ENCODE measurements around the gene ASB6. TPM values are rescaled to one million over a fixed set of nuclear protein-coding genes. Genes with fewer than 3 reads are reported as not detected.

Gene ASB6
- total and polyA plus RNA-seq, 2 of the 13 experiments (the other 11 are each of a cell fraction or from before 2014, with no cell fraction given): 8.2 to 8.4 TPM

DNA sequence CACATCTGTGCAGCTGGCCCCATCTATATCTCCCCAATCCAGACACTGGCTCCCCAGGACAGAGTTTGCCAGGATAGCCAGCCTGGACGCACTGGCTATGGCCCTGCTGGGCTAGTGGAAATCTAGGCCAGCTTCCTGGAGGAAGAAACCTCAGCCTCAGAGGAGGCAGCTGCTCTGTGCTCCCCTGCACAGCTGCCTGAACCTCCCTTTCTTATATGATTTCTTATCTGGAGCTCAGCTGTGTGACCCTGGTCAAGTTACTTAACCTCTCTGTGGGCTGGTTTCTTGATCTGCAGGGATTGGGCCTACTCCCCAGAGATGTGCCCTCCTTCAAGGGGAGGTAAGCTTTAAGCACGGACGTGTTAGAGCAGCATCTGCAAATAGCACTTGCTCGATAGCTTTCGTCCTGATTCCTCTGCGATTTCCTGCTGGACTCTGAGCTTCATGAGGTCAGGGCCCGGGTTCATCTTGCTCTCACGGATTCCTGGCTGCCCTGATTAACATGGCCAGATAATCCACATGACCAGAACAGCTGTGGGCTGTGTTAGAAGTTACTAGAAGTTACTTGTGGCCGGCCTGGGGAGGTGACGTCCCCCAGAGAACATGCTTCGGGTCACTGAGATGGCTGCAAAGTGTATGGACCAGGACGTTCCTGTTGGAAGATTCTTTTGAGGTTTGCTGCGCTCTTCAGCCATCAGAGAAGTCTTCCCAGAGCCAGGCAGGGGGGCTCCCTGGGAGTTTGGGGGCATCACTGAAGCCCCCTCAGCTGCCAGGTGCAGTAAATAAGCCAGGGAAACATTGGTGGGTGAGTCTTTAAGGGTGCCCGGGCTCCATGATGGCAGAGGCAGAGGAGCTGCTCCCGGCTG, 35.6 kb downstream of the ASB6 start (continued):
- TF ChIP-seq TAF1 (CRISPR knock-in tag; IDR thresholded peaks at IDR 0.05) (peak; percentile 60), PRMT3 (CRISPR knock-in tag; IDR thresholded peaks at IDR 0.05; ENCODE audit: borderline replicate concordance, low read depth) (peak; percentile 80), MIER3 (CRISPR knock-in tag; IDR thresholded peaks at IDR 0.05; ENCODE audit: borderline replicate concordance) (peak; percentile 77; the same call in 1 of the 2 replicates), ZNF83 (CRISPR knock-in tag; IDR thresholded peaks at IDR 0.05; ENCODE audit: borderline replicate concordance) (no peak), ZNF589 (CRISPR knock-in tag; conservative IDR thresholded peaks at IDR 0.05) (no peak), ZNF496 (CRISPR knock-in tag; IDR thresholded peaks at IDR 0.05; ENCODE audit: insufficient replicate concordance) (no peak), CEBPG (CRISPR knock-in tag; IDR thresholded peaks at IDR 0.05) (0 out of 2 replicates have a peak, but pooled peaks have one; percentile 51), KAT8 (CRISPR knock-in tag; IDR thresholded peaks at IDR 0.05) (peak; percentile 56; the same call in 1 of the 2 replicates), ZNF331 (CRISPR knock-in tag; IDR thresholded peaks at IDR 0.05) (peak; percentile 32; the same call in 1 of the 2 replicates), NCOR1 (IDR thresholded peaks at IDR 0.05; ENCODE audit: borderline replicate concordance, low read length) (peak; percentile 24; the same call in 1 of the 2 replicates), ZNF343 (CRISPR knock-in tag; IDR thresholded peaks at IDR 0.05) (no peak), ZNF746 (CRISPR knock-in tag; IDR thresholded peaks at IDR 0.05) (peak; percentile 93; the same call in 1 of the 2 replicates), ZNF749 (CRISPR knock-in tag; IDR thresholded peaks at IDR 0.05; ENCODE audit: borderline replicate concordance) (0 out of 2 replicates have a peak, but pooled peaks have one; percentile 31), ZFYVE20 (CRISPR knock-in tag; IDR thresholded peaks at IDR 0.05; ENCODE audit: borderline replicate concordance, low read depth) (no peak), NR2F1 (CRISPR knock-in tag; IDR thresholded peaks at IDR 0.05) (peak; percentile 23 to 71; a peak in 3 of 4 replicates), RBFOX2 (IDR thresholded peaks at IDR 0.05; ENCODE audit: low read depth, low read length) (no peak), HNF4G (IDR thresholded peaks at IDR 0.05; ENCODE audit: borderline replicate concordance, low read depth, low read length) (peak; percentile 44), HNF4G (CRISPR knock-in tag; IDR thresholded peaks at IDR 0.05; ENCODE audit: borderline replicate concordance, low read depth) (peak; percentile 79; the same call in 1 of the 2 replicates), ZBTB20 (CRISPR knock-in tag; IDR thresholded peaks at IDR 0.05; ENCODE audit: borderline replicate concordance, low read depth) (peak; percentile 38; the same call in 1 of the 2 replicates), RARA (CRISPR knock-in tag; IDR thresholded peaks at IDR 0.05) (peak; percentile 96), KLF12 (CRISPR knock-in tag; IDR thresholded peaks at IDR 0.05; ENCODE audit: borderline replicate concordance) (peak; percentile 24; the same call in 1 of the 2 replicates)
- TF ChIP-seq, protein P1, sequence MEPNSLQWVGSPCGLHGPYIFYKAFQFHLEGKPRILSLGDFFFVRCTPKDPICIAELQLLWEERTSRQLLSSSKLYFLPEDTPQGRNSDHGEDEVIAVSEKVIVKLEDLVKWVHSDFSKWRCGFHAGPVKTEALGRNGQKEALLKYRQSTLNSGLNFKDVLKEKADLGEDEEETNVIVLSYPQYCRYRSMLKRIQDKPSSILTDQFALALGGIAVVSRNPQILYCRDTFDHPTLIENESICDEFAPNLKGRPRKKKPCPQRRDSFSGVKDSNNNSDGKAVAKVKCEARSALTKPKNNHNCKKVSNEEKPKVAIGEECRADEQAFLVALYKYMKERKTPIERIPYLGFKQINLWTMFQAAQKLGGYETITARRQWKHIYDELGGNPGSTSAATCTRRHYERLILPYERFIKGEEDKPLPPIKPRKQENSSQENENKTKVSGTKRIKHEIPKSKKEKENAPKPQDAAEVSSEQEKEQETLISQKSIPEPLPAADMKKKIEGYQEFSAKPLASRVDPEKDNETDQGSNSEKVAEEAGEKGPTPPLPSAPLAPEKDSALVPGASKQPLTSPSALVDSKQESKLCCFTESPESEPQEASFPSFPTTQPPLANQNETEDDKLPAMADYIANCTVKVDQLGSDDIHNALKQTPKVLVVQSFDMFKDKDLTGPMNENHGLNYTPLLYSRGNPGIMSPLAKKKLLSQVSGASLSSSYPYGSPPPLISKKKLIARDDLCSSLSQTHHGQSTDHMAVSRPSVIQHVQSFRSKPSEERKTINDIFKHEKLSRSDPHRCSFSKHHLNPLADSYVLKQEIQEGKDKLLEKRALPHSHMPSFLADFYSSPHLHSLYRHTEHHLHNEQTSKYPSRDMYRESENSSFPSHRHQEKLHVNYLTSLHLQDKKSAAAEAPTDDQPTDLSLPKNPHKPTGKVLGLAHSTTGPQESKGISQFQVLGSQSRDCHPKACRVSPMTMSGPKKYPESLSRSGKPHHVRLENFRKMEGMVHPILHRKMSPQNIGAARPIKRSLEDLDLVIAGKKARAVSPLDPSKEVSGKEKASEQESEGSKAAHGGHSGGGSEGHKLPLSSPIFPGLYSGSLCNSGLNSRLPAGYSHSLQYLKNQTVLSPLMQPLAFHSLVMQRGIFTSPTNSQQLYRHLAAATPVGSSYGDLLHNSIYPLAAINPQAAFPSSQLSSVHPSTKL (CRISPR knock-in tag; IDR thresholded peaks at IDR 0.05): peak; percentile 81
- TF ChIP-seq, protein P2, sequence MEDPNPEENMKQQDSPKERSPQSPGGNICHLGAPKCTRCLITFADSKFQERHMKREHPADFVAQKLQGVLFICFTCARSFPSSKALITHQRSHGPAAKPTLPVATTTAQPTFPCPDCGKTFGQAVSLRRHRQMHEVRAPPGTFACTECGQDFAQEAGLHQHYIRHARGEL (CRISPR knock-in tag; IDR thresholded peaks at IDR 0.05): no peak
- TF ChIP-seq, protein P3, sequence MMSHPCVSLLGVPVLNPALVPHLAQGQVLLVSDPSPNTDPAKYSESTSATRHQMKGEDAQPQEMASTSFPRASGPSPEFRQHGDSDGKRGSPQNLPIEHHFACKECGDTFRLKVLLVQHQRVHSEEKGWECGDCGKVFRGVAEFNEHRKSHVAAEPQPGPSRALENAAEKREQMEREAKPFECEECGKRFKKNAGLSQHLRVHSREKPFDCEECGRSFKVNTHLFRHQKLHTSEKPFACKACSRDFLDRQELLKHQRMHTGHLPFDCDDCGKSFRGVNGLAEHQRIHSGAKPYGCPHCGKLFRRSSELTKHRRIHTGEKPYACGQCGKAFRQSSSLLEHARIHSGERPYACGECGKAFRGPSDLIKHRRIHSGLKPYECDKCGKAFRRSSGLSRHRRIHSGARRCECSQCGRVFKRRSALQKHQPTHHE (CRISPR knock-in tag; IDR thresholded peaks at IDR 0.05; ENCODE audit: borderline replicate concordance): peak; percentile 85; the same call in 1 of the 2 replicates
